OCI-LY3 (cell line): Measurements from ENCODE around the gene PARP12.

ENCODE experiments used
- EZH2phosphoT487 ChIP-seq: fragments of 200-600 bp; shearing (Covaris generic); IDR thresholded peaks from 2 replicates; pipeline ENCODE4 v1.6.1; 2018; ENCODE audit warnings: antibody characterized with exemption, mixed run types, low read depth
- TF ChIP-seq, protein P1 (sequence below): fragments of 200-600, 300-600 bp; sonication (generic); IDR thresholded peaks from 2 replicates; pipeline ENCODE4 v1.5.1; 2014; ENCODE audit warnings: antibody characterized with exemption, low read length, low read depth

DNA sequence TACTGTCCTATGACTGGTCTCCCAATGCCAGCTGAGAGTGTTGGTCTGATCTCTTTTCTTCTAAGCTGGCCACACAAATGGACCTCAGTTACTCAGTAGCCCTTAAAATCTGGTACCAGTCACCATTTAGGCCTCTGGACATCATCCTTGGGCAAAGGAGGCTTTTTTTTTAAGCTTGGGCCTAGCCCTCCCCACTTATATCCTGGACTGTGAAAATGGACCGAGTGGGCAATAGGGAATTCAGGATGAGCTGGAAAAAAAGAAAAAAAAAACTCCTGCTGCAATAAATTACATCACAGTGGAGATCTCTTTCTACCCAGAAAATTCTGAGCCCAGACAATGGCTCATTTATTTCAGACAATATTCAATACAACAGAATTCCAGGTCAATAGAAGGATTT is 68.4 kb downstream of the PARP12 start:
- TF ChIP-seq, protein P1, sequence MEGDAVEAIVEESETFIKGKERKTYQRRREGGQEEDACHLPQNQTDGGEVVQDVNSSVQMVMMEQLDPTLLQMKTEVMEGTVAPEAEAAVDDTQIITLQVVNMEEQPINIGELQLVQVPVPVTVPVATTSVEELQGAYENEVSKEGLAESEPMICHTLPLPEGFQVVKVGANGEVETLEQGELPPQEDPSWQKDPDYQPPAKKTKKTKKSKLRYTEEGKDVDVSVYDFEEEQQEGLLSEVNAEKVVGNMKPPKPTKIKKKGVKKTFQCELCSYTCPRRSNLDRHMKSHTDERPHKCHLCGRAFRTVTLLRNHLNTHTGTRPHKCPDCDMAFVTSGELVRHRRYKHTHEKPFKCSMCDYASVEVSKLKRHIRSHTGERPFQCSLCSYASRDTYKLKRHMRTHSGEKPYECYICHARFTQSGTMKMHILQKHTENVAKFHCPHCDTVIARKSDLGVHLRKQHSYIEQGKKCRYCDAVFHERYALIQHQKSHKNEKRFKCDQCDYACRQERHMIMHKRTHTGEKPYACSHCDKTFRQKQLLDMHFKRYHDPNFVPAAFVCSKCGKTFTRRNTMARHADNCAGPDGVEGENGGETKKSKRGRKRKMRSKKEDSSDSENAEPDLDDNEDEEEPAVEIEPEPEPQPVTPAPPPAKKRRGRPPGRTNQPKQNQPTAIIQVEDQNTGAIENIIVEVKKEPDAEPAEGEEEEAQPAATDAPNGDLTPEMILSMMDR, result no peak
- TF ChIP-seq EZH2phosphoT487, result no peak
